ENCODE data around the gene RASA4.
"Not testable (repeated sequence)": the region's sequence is repeated elsewhere in the genome, so short reads cannot be mapped to it uniquely, and the experiment has no call there.

The RASA4 gene

GRCh38 chr7:102616507-102617125 lies at the start of gene RASA4:
Gene RASA4, minus strand, starts transcription at chr7:102616756. Its CDS starts 67 bp downstream, at chr7:102616689.
- DNase-seq, result not testable (repeated sequence)

GRCh38 chr7:102664765-102665164 lies 48.2 kb upstream of the RASA4 start:
- DNase-seq, result not testable (repeated sequence)

- not testable (repeated sequence) for DNase-seq
These were observed 33.4 kb upstream of the RASA4 start, which contains the start of gene SPDYE2B for GRCh38 chr7:102649924-102650323. Gene SPDYE2B, plus strand, starts transcription at chr7:102650319. Its CDS starts 2,030 bp downstream, at chr7:102652349.

- not testable (repeated sequence) for DNase-seq
These were observed 31.3 kb upstream of the RASA4 start for GRCh38 chr7:102647813-102648212.

- DNase-seq, result not testable (repeated sequence)
These were observed 26.8 kb upstream of the RASA4 start for GRCh38 chr7:102643404-102643803.

GRCh38 chr7:102642691-102643090 lies 26.1 kb upstream of the RASA4 start, which contains the start of gene UPK3BL1:
Gene UPK3BL1, minus strand, starts transcription at chr7:102642791. Its CDS starts 50 bp downstream, at chr7:102642741.
- DNase-seq, result not testable (repeated sequence)

GRCh38 chr7:102638848-102639247 lies 22.3 kb upstream of the RASA4 start:
- DNase-seq, result not testable (repeated sequence)

GRCh38 chr7:102636956-102637355 lies 20.4 kb upstream of the RASA4 start:
- not testable (repeated sequence) for DNase-seq

- DNase-seq, result not testable (repeated sequence)
These were observed 18.8 kb upstream of the RASA4 start for GRCh38 chr7:102635354-102635753.

GRCh38 chr7:102634299-102634698 lies 17.7 kb upstream of the RASA4 start:
- not testable (repeated sequence) for DNase-seq

GRCh38 chr7:102630622-102631021 lies 14.1 kb upstream of the RASA4 start:
- DNase-seq, result not testable (repeated sequence)

- not testable (repeated sequence) for DNase-seq
These were observed 10.8 kb upstream of the RASA4 start for GRCh38 chr7:102627271-102627904.

- DNase-seq, result not testable (repeated sequence)
These were observed 1.6 kb upstream of the RASA4 start for GRCh38 chr7:102618122-102618521.

GRCh38 chr7:102615930-102616329 lies 626 bp downstream of the RASA4 start:
- DNase-seq, result not testable (repeated sequence)

GRCh38 chr7:102614873-102615272 lies 1.7 kb downstream of the RASA4 start:
- DNase-seq, result not testable (repeated sequence)

GRCh38 chr7:102614346-102614697 lies 2.2 kb downstream of the RASA4 start:
- DNase-seq, result not testable (repeated sequence)

- not testable (repeated sequence) for DNase-seq
These were observed 2.8 kb downstream of the RASA4 start for GRCh38 chr7:102613575-102614345.

- DNase-seq, result not testable (repeated sequence)
These were observed 4.8 kb downstream of the RASA4 start for GRCh38 chr7:102611675-102612325.

- not testable (repeated sequence) for DNase-seq
These were observed 5.4 kb downstream of the RASA4 start for GRCh38 chr7:102611013-102611674.

GRCh38 chr7:102610441-102610840 lies 6.1 kb downstream of the RASA4 start:
- not testable (repeated sequence) for DNase-seq

- not testable (repeated sequence) for DNase-seq
These were observed 6.8 kb downstream of the RASA4 start for GRCh38 chr7:102609734-102610133.

- not testable (repeated sequence) for DNase-seq
These were observed 9.7 kb downstream of the RASA4 start for GRCh38 chr7:102606848-102607247.
